Measurements from ENCODE around the gene AGAP1.

AGAP1 gene

GRCh38 chr2:236171680-236172254 lies 677.9 kb downstream of the AGAP1 start:
- no peaks in the 10 kb centered on the region for H3K36me3 ChIP-seq (ENCODE audit: low read depth)
- no peaks in the 10 kb centered on the region for H3K4me1 ChIP-seq (ENCODE audit: insufficient read depth, poor library complexity, severe bottlenecking)
- H3K27me3 ChIP-seq (ENCODE audit: insufficient read depth, poor library complexity, severe bottlenecking), result peaks cover 76% of the 10 kb centered on the region
- DNase-seq (ENCODE audit: low spot score) (no peak), ATAC-seq (ENCODE audit: low read depth) (no peak)
- H3K4me3 ChIP-seq (ENCODE audit: severe bottlenecking), result no peak overlapping the region
- no peaks in the 10 kb centered on the region for H3K9me3 ChIP-seq (ENCODE audit: severe bottlenecking)
- TF ChIP-seq CTCF (IDR thresholded peaks at IDR 0.05; ENCODE audit: poor library complexity, severe bottlenecking), result no peak
- no peak overlapping the region for H3K27ac ChIP-seq (ENCODE audit: poor library complexity, severe bottlenecking)

- H3K4me3 ChIP-seq (ENCODE audit: severe bottlenecking), result no peak overlapping the region
- H3K36me3 ChIP-seq (ENCODE audit: low read depth), result no peaks in the 10 kb centered on the region
- H3K27me3 ChIP-seq (ENCODE audit: insufficient read depth, poor library complexity, severe bottlenecking), result peaks cover 72% of the 10 kb centered on the region
- no peaks in the 10 kb centered on the region for H3K4me1 ChIP-seq (ENCODE audit: insufficient read depth, poor library complexity, severe bottlenecking)
- TF ChIP-seq CTCF (IDR thresholded peaks at IDR 0.05; ENCODE audit: poor library complexity, severe bottlenecking), result no peak
- H3K9me3 ChIP-seq (ENCODE audit: severe bottlenecking), result no peaks in the 10 kb centered on the region
- no peak overlapping the region for H3K27ac ChIP-seq (ENCODE audit: poor library complexity, severe bottlenecking)
- no peak for ATAC-seq (ENCODE audit: low read depth)
- DNase-seq (ENCODE audit: low spot score), result no peak
Measured at GRCh38 chr2:236172255-236173035, 678.6 kb downstream of the AGAP1 start.

GRCh38 chr2:236173036-236173728 lies 679.3 kb downstream of the AGAP1 start:
- ATAC-seq (ENCODE audit: low read depth) (no peak; the same call in 2 of the 3 replicates), DNase-seq (ENCODE audit: low spot score) (no peak)
- Histone ChIP-seq H3K9me3 (ENCODE audit: severe bottlenecking) (no peaks in the 10 kb centered on the region), H3K27me3 (ENCODE audit: insufficient read depth, poor library complexity, severe bottlenecking) (peaks cover 72% of the 10 kb centered on the region), H3K27ac (ENCODE audit: poor library complexity, severe bottlenecking) (no peak overlapping the region), H3K4me3 (ENCODE audit: severe bottlenecking) (no peak overlapping the region), H3K4me1 (ENCODE audit: insufficient read depth, poor library complexity, severe bottlenecking) (no peaks in the 10 kb centered on the region), H3K36me3 (ENCODE audit: low read depth) (no peaks in the 10 kb centered on the region)
- no peak for TF ChIP-seq CTCF (IDR thresholded peaks at IDR 0.05; ENCODE audit: poor library complexity, severe bottlenecking)

GRCh38 chr2:236173729-236174607 lies 680.1 kb downstream of the AGAP1 start:
- Histone ChIP-seq H3K9me3 (ENCODE audit: severe bottlenecking) (no peaks in the 10 kb centered on the region), H3K27ac (ENCODE audit: poor library complexity, severe bottlenecking) (no peak overlapping the region), H3K4me1 (ENCODE audit: insufficient read depth, poor library complexity, severe bottlenecking) (peaks cover 1% of the 10 kb centered on the region), H3K27me3 (ENCODE audit: insufficient read depth, poor library complexity, severe bottlenecking) (peaks cover 71% of the 10 kb centered on the region), H3K36me3 (ENCODE audit: low read depth) (no peaks in the 10 kb centered on the region), H3K4me3 (ENCODE audit: severe bottlenecking) (no peak overlapping the region)
- 0 out of 3 replicates have a peak, but pooled peaks have one; percentile 5 for ATAC-seq (ENCODE audit: low read depth)
- no peak for TF ChIP-seq CTCF (IDR thresholded peaks at IDR 0.05; ENCODE audit: poor library complexity, severe bottlenecking)
- DNase-seq (ENCODE audit: low spot score), result no peak

All from RWPE2 (cell line).